Neural progenitor cell (in vitro differentiated cells): ENCODE data around the gene NCOR1. TPM values are rescaled to one million over a fixed set of nuclear protein-coding genes. Genes with fewer than 3 reads are reported as not detected.

Source experiments
- DNase-seq: peaks from one replicate; pipeline ENCODE4 v3.0.0-alpha.2; 2016; ENCODE audit warnings: low spot score
- H2AFZ ChIP-seq: fragments of 200-600 bp; sonication (generic); replicated peaks from 2 replicates; pipeline ENCODE4 v1.6.1; 2016; ENCODE audit warnings: antibody characterized with exemption
- H3F3A ChIP-seq: fragments of 200-600 bp; sonication (generic); 2 replicates; pipeline ENCODE4 v1.6.1; 2016; ENCODE audit warnings: antibody characterized with exemption, low read depth
- H3K27ac ChIP-seq: fragments of 200-600 bp; sonication (generic); 2 replicates; pipeline ENCODE4 v1.5.1; 2016; ENCODE audit warnings: mild to moderate bottlenecking
- H3K27me3 ChIP-seq: fragments of 200-600 bp; sonication (generic); 2 replicates; pipeline ENCODE4 v1.6.1; 2016; ENCODE audit warnings: mild to moderate bottlenecking, moderate library complexity
- H3K36me3 ChIP-seq: fragments of 200-600 bp; sonication (generic); 2 replicates; pipeline ENCODE4 v1.5.1; 2016
- H3K4me1 ChIP-seq: fragments of 200-600 bp; sonication (generic); 2 replicates; pipeline ENCODE4 v1.6.1; 2016; ENCODE audit warnings: mixed run types
- H3K4me2 ChIP-seq: fragments of 200-600 bp; sonication (generic); 2 replicates; pipeline ENCODE4 v1.6.1; 2016
- H3K4me3 ChIP-seq: fragments of 200-600 bp; sonication (generic); 2 replicates; pipeline ENCODE4 v1.5.1; 2016
- H3K79me2 ChIP-seq: fragments of 200-600 bp; sonication (generic); 2 replicates; pipeline ENCODE4 v1.6.1; 2016; ENCODE audit warnings: low read depth
- H3K9ac ChIP-seq: fragments of 200-600 bp; sonication (generic); 2 replicates; pipeline ENCODE4 v1.6.1; 2016
- H3K9me3 ChIP-seq: fragments of 200-600 bp; sonication (generic); 2 replicates; pipeline ENCODE4 v1.5.1; 2016; ENCODE audit warnings: low read depth
- H4K20me1 ChIP-seq: fragments of 200-600 bp; sonication (generic); 2 replicates; pipeline ENCODE4 v1.6.1; 2016; ENCODE audit warnings: low read depth
- H3K27ac Mint-ChIP-seq: 3 replicates; pipeline ENCODE4 v1.8.0; 2021; ENCODE audit warnings: mixed read lengths
- H3K27me3 Mint-ChIP-seq: 2 replicates; pipeline ENCODE4 v1.8.0; 2022; ENCODE audit warnings: low read depth, mild to moderate bottlenecking, inconsistent platforms, moderate library complexity, mixed read lengths; ENCODE audit not compliant: insufficient read depth
- H3K36me3 Mint-ChIP-seq: 3 replicates; pipeline ENCODE4 v1.8.0; 2021; ENCODE audit warnings: mixed read lengths
- H3K4me1 Mint-ChIP-seq: 3 replicates; pipeline ENCODE4 v1.8.0; 2021; ENCODE audit warnings: mixed read lengths
- H3K4me3 Mint-ChIP-seq: 3 replicates; pipeline ENCODE4 v1.8.0; 2021; ENCODE audit warnings: mild to moderate bottlenecking, moderate library complexity, mixed read lengths
- H3K9me3 Mint-ChIP-seq: 3 replicates; pipeline ENCODE4 v1.8.0; 2020; ENCODE audit warnings: mixed read lengths
- EZH2 ChIP-seq: fragments of 200-600 bp; sonication (generic); IDR thresholded peaks from 2 replicates; pipeline ENCODE4 v1.6.1; 2017; ENCODE audit warnings: antibody characterized with exemption, mild to moderate bottlenecking, moderate library complexity
- EZH2phosphoT487 ChIP-seq: fragments of 200-600 bp; sonication (generic); IDR thresholded peaks from 2 replicates; pipeline ENCODE4 v1.6.1; 2017; ENCODE audit warnings: antibody characterized with exemption
- total RNA-seq: library from RNA; depleted of rRNA; stranded (reverse); fragments of >200 nt; gene quantifications from 2 replicates; pipeline ENCODE4 v1.2.3, GENCODE V29; 2015; ENCODE audit warnings: low replicate concordance
- TF ChIP-seq, protein P1 (sequence below): fragments of 200-600 bp; sonication (generic); IDR thresholded peaks from 2 replicates; pipeline ENCODE4 v1.5.1; 2017; ENCODE audit warnings: antibody characterized with exemption, mild to moderate bottlenecking

The NCOR1 gene
- total RNA-seq, 1 donor from 2014 or later = 86.8 TPM

- no peak overlapping the region for H3K4me3 ChIP-seq
- no peaks in the 10 kb centered on the region for H3K27me3 Mint-ChIP-seq
- H3K27ac ChIP-seq = no peak overlapping the region
- no peak for DNase-seq
- no peak overlapping the region for H3K9ac ChIP-seq
- no peak overlapping the region for H2AFZ ChIP-seq
- H3K27me3 ChIP-seq = no peaks in the 10 kb centered on the region
- no peak overlapping the region for H3K4me3 Mint-ChIP-seq
- no peaks in the 10 kb centered on the region for H4K20me1 ChIP-seq
- H3K9me3 Mint-ChIP-seq = no peaks in the 10 kb centered on the region
- TF ChIP-seq, protein P1, sequence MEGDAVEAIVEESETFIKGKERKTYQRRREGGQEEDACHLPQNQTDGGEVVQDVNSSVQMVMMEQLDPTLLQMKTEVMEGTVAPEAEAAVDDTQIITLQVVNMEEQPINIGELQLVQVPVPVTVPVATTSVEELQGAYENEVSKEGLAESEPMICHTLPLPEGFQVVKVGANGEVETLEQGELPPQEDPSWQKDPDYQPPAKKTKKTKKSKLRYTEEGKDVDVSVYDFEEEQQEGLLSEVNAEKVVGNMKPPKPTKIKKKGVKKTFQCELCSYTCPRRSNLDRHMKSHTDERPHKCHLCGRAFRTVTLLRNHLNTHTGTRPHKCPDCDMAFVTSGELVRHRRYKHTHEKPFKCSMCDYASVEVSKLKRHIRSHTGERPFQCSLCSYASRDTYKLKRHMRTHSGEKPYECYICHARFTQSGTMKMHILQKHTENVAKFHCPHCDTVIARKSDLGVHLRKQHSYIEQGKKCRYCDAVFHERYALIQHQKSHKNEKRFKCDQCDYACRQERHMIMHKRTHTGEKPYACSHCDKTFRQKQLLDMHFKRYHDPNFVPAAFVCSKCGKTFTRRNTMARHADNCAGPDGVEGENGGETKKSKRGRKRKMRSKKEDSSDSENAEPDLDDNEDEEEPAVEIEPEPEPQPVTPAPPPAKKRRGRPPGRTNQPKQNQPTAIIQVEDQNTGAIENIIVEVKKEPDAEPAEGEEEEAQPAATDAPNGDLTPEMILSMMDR = no peak
- TF ChIP-seq EZH2 (no peak), EZH2phosphoT487 (no peak)
- no peaks in the 10 kb centered on the region for H3K9me3 ChIP-seq
- no peaks in the 10 kb centered on the region for H3F3A ChIP-seq
- H3K4me1 ChIP-seq = no peaks in the 10 kb centered on the region
- H3K79me2 ChIP-seq = no peaks in the 10 kb centered on the region
- H3K27ac Mint-ChIP-seq = no peak overlapping the region
- peaks cover 23% of the 10 kb centered on the region for H3K36me3 ChIP-seq
- no peaks in the 10 kb centered on the region for H3K4me1 Mint-ChIP-seq
- no peak overlapping the region for H3K4me2 ChIP-seq
- peaks cover 45% of the 10 kb centered on the region for H3K36me3 Mint-ChIP-seq
These were observed 139.4 kb downstream of the NCOR1 start for GRCh38 chr17:16075949-16076348.

GRCh38 chr17:16074423-16074822 lies 140.9 kb downstream of the NCOR1 start:
- H3K4me1 Mint-ChIP-seq = no peaks in the 10 kb centered on the region

DNA sequence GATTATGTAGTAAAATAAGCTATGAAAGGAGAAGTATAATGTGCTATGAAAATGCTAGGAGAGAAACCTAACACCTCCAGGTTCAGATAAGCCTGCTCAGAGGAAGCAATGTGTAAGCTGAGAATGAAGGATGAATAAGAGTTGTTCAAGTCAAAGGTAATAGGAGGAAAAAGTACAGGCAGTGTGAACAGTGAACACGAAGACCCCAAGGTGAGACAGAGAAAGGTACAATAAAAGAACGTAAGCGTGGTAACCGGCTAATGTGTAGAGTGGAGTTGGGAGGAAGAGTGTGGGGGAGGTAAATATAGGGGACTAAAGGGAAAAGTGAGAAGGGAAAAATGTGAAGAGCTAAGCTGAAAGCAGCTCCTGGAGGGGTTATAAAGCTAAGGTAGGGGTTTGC lies 141.5 kb downstream of the NCOR1 start:
- Histone ChIP-seq H3F3A (no peaks in the 10 kb centered on the region), H3K27ac (no peak overlapping the region), H3K36me3 (peaks cover 9% of the 10 kb centered on the region), H3K4me3 (no peak overlapping the region), H3K4me2 (no peak overlapping the region), H3K79me2 (no peaks in the 10 kb centered on the region), H3K4me1 (no peaks in the 10 kb centered on the region), H4K20me1 (no peaks in the 10 kb centered on the region), H2AFZ (no peak overlapping the region), H3K27me3 (no peaks in the 10 kb centered on the region), H3K9ac (no peak overlapping the region), H3K9me3 (no peaks in the 10 kb centered on the region)
- Mint-ChIP-seq H3K27me3 (no peaks in the 10 kb centered on the region), H3K36me3 (peaks cover 37% of the 10 kb centered on the region), H3K4me3 (no peak overlapping the region), H3K27ac (no peak overlapping the region), H3K9me3 (no peaks in the 10 kb centered on the region), H3K4me1 (no peaks in the 10 kb centered on the region)
- no peak for TF ChIP-seq EZH2
- no peak for TF ChIP-seq EZH2phosphoT487
- TF ChIP-seq, protein P1 = no peak
- DNase-seq = no peak

More at GRCh38 chr17:16074423-16074822, 140.9 kb downstream of the NCOR1 start:
- TF ChIP-seq EZH2 (no peak), EZH2phosphoT487 (no peak)
- TF ChIP-seq, protein P1 = no peak
- Histone ChIP-seq H3K9me3 (no peaks in the 10 kb centered on the region), H3K36me3 (peaks cover 15% of the 10 kb centered on the region), H3K27me3 (no peaks in the 10 kb centered on the region), H3F3A (no peaks in the 10 kb centered on the region), H3K27ac (no peak overlapping the region), H3K4me2 (no peak overlapping the region), H3K9ac (no peak overlapping the region), H3K79me2 (no peaks in the 10 kb centered on the region), H3K4me3 (no peak overlapping the region), H2AFZ (no peak overlapping the region), H3K4me1 (no peaks in the 10 kb centered on the region), H4K20me1 (no peaks in the 10 kb centered on the region)
- Mint-ChIP-seq H3K36me3 (peaks cover 40% of the 10 kb centered on the region), H3K27me3 (no peaks in the 10 kb centered on the region), H3K9me3 (no peaks in the 10 kb centered on the region), H3K27ac (no peak overlapping the region), H3K4me3 (no peak overlapping the region)
- DNase-seq = no peak
